Fibroblast of villous mesenchyme (primary cell): ENCODE data around the gene GATC. TPM values are rescaled to one million over a fixed set of nuclear protein-coding genes. Genes with fewer than 3 reads are reported as not detected.
"Not testable (repeated sequence)": the region's sequence is repeated elsewhere in the genome, so short reads cannot be mapped to it uniquely, and the experiment has no call there.

Experiments
- DNase-seq: peaks from one replicate; pipeline ENCODE4 v3.0.0-alpha.2; 2010; ENCODE audit warnings: low read depth
- H3K4me3 ChIP-seq: 2 replicates; pipeline ENCODE4 v1.5.1; 2011; ENCODE audit warnings: low read depth, mild to moderate bottlenecking, low read length
- CTCF ChIP-seq: IDR thresholded peaks from 2 replicates; pipeline ENCODE4 v1.5.1; 2012; ENCODE audit warnings: low read depth, mild to moderate bottlenecking, low read length; ENCODE audit not compliant: insufficient read depth
- total RNA-seq: library from RNA; depleted of rRNA; stranded (reverse); fragments of >200 nt; gene quantifications from 2 replicates; pipeline ENCODE4 v1.2.3, GENCODE V29; 2012

Gene GATC
- total RNA-seq, 1 donor: 20.7 TPM

DNA sequence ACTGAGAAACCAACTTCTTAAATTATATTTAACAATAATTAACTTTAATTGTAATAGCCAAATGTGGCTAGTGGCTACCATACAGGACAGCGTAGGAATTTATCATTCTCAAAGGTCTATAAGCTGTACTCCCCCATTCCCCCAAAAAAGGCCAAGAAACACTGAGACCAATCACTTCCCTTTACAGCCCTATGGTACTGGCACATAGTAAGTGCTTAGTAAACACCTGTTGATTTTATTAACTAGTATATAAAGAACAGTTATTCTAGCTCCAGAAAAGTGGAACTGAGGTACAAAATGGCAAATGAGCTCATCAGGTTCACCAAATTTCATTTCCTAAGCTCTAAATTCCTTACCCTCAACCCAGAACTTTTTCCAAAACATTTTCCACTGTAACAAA lies 29.4 kb downstream of the GATC start:
- no peak overlapping the region for H3K4me3 ChIP-seq
- no peak for DNase-seq
- no peak for TF ChIP-seq CTCF

GRCh38 chr12:120479458-120479857 lies 33.2 kb downstream of the GATC start:
- no peak for TF ChIP-seq CTCF
- no peak overlapping the region for H3K4me3 ChIP-seq
- no peak for DNase-seq

DNA sequence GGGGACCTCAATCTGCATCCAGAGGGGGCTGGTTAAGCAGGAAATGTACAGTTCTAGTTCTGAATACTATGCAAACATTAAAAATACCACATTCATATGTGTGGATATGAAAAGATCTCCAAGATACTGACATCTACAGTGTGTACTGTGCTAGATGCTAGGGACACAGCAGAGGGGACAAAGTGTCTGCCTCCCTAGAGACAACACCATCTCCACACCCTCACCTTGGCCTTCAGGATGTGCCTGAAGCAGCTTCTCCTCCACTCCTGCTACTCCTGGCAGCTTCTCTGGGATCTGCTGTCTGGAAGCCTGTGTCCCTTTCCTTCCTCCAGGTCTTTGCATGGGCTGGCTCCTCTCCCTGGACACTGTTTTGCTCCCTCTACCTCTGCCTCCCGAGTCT lies 34.0 kb downstream of the GATC start:
- DNase-seq: no peak
- no peak overlapping the region for H3K4me3 ChIP-seq
- no peak for TF ChIP-seq CTCF

DNA sequence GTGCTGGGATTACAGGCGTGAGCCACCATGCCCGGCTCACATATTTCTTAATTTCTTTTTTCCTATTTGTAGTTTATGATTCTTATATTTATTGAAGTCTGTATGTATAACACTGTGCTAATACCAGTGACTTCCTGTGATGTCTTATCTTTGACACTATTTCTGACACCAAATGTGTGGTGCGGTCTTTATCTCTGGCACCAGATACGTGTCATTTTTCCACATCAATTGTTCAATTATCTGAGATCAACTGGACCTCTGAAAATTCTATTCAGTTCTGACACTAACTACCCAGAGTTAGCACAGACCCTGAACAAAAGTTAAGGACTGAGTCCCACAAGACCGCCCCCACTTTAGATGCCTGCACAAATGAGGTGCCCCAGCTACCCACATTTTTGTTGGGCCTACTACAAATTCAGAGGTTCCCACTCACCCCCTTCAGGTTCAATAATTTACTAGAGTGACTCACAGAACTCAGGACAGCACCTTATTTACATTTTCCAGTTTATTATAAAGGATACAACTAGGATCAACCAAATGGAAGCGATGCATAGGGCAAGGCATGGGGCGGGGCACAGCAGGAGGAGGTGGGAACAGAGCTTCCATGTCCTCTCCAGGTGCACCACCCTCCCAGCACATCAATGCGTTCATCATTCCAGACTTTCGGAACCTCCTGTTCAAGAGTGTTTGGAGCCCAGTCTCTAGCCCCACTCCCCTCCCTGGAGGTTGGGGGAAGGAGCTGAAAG lies 35.0 kb downstream of the GATC start:
- no peak overlapping the region for H3K4me3 ChIP-seq
- no peak for DNase-seq
- TF ChIP-seq CTCF: no peak

GRCh38 chr12:120483621-120484020 lies 37.4 kb downstream of the GATC start:
- H3K4me3 ChIP-seq: no peak overlapping the region
- DNase-seq: no peak
- no peak for TF ChIP-seq CTCF

DNA sequence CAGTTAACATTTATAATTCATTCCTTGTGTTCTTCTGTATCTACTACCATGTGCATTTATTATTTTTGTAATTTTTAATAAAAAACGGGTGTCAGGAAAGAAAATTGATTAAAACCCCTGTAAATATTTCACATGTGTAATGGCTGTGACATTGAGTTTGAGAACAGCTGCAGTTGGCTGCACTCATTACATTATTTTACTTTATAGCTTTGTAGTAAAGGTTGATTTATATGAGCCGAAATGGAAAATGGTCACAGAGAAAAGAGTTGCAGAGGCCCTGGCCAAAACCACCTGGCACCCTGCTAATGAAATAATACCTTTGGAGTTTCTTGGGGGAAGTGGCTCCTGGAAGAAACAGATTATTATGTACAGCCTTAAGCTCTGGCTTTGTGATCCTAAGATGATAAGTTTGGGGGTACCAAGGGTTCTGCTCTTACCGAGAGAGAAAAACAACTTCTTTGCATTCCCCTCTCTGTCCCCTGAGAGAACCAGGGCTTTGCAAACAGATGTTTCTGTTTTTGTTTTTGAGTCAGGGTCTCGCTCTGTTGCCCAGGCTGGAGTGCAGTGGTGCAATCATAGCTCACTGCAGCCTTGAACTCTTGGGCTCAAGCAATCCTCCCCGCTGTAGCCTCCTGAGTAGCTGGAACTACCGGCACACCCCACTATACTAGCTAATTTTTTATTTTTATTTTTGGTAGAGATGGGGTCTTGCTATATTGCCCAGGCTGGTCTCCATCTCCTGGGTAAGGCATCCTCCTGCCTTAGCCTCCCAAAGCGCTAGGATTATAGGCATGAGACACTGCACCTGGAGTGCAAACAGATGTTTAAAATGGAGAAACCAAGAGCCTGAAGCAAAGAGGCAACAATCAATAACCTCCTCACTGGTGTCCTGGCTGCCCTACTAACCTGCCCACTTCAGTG lies 40.0 kb downstream of the GATC start:
- no peak for DNase-seq
- no peak for TF ChIP-seq CTCF
- H3K4me3 ChIP-seq: no peak overlapping the region

- H3K4me3 ChIP-seq: not testable (repeated sequence)
- peak; percentile 14 for DNase-seq
Measured at GRCh38 chr12:120487552-120487951, 41.3 kb downstream of the GATC start.
